ENCODE data around the gene CD52. TPM values are rescaled to one million over a fixed set of nuclear protein-coding genes. Genes with fewer than 3 reads are reported as not detected.

Gene CD52
- total RNA-seq, 1 experiment from 2014 or later = 2.0 TPM

GRCh38 chr1:26283871-26284596, 33.7 kb upstream of the CD52 start:
- RAD21 ChIA-PET (ENCODE audit: low non-redundant PET in 1 of 2, low total read pairs in 2 of 2, uncharacterized antibody in 2 of 2, unreplicated experiment in 2 of 2) = interaction anchor here (1.3 to 2.1 kb wide), 4 partner anchors 38 to 108 kb away, joined by 4 to 11 read pairs (median 4); no protein-coding TSS in a partner anchor
- Histone ChIP-seq H3K9me2 (ENCODE audit: insufficient read depth) (no peaks in the 10 kb centered on the region), H3K4me3 (replicated peaks in 1 of 2; ENCODE audit: low read depth in 1 of 2, low read length in 2 of 2) (peak overlapping the region in 1 of 2 experiments; percentile 31; a peak in 2 of 4 replicates), H3K27ac (ENCODE audit: low read depth, low read length) (peak overlapping the region; percentile 58), H3K36me3 (ENCODE audit: control insufficient read depth in 1 of 2, insufficient read depth in 2 of 2, low read length in 2 of 2) (no peaks in the 10 kb centered on the region; a peak in 1 of 4 replicates), H3K4me2 (ENCODE audit: low read length) (peak overlapping the region; percentile 79), H2AFZ (ENCODE audit: low read depth, low read length, poor library complexity, severe bottlenecking) (no peak overlapping the region), H3K27me3 (ENCODE audit: insufficient read depth, low read length) (no peaks in the 10 kb centered on the region), H3K79me2 (ENCODE audit: insufficient read depth, low read length) (peaks cover 16% of the 10 kb centered on the region), H3K4me1 (ENCODE audit: control insufficient read depth in 1 of 2, insufficient read depth in 2 of 2, low read length in 2 of 2) (peaks cover 29 to 74% of the 10 kb centered on the region in 2 experiments), H3K9me3 (ENCODE audit: control insufficient read depth in 1 of 2, insufficient read depth in 1 of 2, low read depth in 1 of 2, low read length in 2 of 2) (no peaks in the 10 kb centered on the region), H3K9ac (ENCODE audit: low read length) (peak overlapping the region; percentile 50), H4K20me1 (ENCODE audit: insufficient read depth) (no peaks in the 10 kb centered on the region)
- POLR2A ChIA-PET = interaction anchor here (0.6 to 1.5 kb wide), 2 partner anchors 39 to 67 kb away, joined by 3 to 4 read pairs; no protein-coding TSS in a partner anchor
- ATAC-seq (no peak), DNase-seq (ENCODE audit: low read depth, low spot score) (no peak)
- CTCF ChIA-PET = interaction anchor here (0.7 to 4.3 kb wide), 17 partner anchors 8 to 388 kb away, joined by 3 to 50 read pairs (median 11); partner anchors contain the start of gene CEP85
- intact Hi-C loops (cut with micrococcal nuclease) = loop anchor here (2.0 kb wide), 1 partner anchor 133 kb away; no protein-coding TSS in a partner anchor
- TF ChIP-seq POLR2AphosphoS5 (IDR thresholded peaks at IDR 0.05; ENCODE audit: low read depth, low read length) = 0 out of 2 replicates have a peak, but pooled peaks have one; percentile 8
- no peak for TF ChIP-seq RAD21 (IDR thresholded peaks at IDR 0.05; ENCODE audit: low read depth)
- BruUV-seq (replicated peaks) = no TSS peak

DNA sequence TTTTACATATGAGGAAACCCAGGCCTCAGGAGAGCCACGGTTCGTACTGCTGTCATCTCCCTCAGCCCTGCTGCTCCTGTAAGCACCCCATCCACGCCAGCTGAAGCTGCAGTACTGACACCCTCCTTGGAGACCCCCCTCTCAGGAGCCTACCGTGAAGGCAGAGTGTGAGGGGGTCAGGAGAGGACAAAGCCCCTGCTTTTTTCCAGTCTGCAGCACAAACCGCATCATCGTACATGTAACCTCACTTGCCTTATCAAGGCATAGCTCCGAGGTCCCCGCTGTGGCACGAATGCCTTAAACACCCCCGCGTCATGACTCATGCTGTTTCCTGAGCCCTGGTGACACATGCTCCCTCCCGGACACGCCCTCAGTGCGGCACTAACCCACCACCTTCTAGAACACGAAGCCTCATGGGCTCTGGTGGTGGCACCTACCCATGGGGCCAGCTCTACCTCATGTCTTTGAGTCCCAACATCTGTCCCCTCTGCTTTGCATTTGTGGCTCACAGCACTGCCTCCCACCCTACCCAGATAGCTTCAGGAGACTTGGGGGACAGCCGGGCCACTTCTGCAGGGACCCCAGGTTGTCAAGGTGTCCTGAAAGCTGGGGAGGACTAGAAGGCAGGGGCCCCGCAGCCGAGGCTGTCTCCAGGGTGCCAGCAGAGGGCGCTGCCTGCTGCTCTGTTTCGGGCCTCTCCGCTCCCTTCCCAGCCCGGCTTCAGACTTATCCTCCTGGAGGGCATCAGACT, 33.0 kb upstream of the CD52 start:
- H3K79me2 ChIP-seq (ENCODE audit: insufficient read depth, low read length) = peaks cover 16% of the 10 kb centered on the region
- POLR2A ChIA-PET = interaction anchor here (1.4 to 1.5 kb wide), 2 partner anchors 9 to 38 kb away, joined by 4 read pairs; no protein-coding TSS in a partner anchor
- H3K4me3 ChIP-seq (replicated peaks in 1 of 2; ENCODE audit: low read depth in 1 of 2, low read length in 2 of 2) = peak overlapping the region in 1 of 2 experiments; percentile 31; a peak in 2 of 4 replicates
- intact Hi-C loops (cut with micrococcal nuclease) = loop anchor here (1.0 to 2.0 kb wide), 4 partner anchors 37 to 132 kb away; no protein-coding TSS in a partner anchor
- BruUV-seq (replicated peaks) = no TSS peak
- H3K27ac ChIP-seq (ENCODE audit: low read depth, low read length) = peak overlapping the region; percentile 58
- ATAC-seq (peak; percentile 68), DNase-seq (ENCODE audit: low read depth, low spot score) (peak; percentile 91)
- TF ChIP-seq POLR2AphosphoS5 (IDR thresholded peaks at IDR 0.05; ENCODE audit: low read depth, low read length) = peak; percentile 71
- no peak for TF ChIP-seq RAD21 (IDR thresholded peaks at IDR 0.05; ENCODE audit: low read depth)
- TF ChIP-seq, protein P1, sequence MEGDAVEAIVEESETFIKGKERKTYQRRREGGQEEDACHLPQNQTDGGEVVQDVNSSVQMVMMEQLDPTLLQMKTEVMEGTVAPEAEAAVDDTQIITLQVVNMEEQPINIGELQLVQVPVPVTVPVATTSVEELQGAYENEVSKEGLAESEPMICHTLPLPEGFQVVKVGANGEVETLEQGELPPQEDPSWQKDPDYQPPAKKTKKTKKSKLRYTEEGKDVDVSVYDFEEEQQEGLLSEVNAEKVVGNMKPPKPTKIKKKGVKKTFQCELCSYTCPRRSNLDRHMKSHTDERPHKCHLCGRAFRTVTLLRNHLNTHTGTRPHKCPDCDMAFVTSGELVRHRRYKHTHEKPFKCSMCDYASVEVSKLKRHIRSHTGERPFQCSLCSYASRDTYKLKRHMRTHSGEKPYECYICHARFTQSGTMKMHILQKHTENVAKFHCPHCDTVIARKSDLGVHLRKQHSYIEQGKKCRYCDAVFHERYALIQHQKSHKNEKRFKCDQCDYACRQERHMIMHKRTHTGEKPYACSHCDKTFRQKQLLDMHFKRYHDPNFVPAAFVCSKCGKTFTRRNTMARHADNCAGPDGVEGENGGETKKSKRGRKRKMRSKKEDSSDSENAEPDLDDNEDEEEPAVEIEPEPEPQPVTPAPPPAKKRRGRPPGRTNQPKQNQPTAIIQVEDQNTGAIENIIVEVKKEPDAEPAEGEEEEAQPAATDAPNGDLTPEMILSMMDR (IDR thresholded peaks at IDR 0.05 in 2 of 3, conservative IDR thresholded peaks at IDR 0.05 in 1 of 3; ENCODE audit: borderline replicate concordance in 1 of 3, insufficient read depth in 1 of 3, low read depth in 2 of 3, low read length in 2 of 3) = peak in 2 of 3 experiments; percentile 87; a peak in 4 of 6 replicates
- peak overlapping the region; percentile 79 for H3K4me2 ChIP-seq (ENCODE audit: low read length)
- no peaks in the 10 kb centered on the region for H4K20me1 ChIP-seq (ENCODE audit: insufficient read depth)
- RAD21 ChIA-PET (ENCODE audit: low non-redundant PET in 1 of 2, low total read pairs in 2 of 2, uncharacterized antibody in 2 of 2, unreplicated experiment in 2 of 2) = interaction anchor here (1.2 to 2.1 kb wide), 7 partner anchors 37 to 132 kb away, joined by 3 to 11 read pairs (median 4); no protein-coding TSS in a partner anchor
- H3K9ac ChIP-seq (ENCODE audit: low read length) = peak overlapping the region; percentile 50
- CTCF ChIA-PET = interaction anchor here (0.6 to 4.3 kb wide), 23 partner anchors 9 to 389 kb away, joined by 3 to 50 read pairs (median 7); partner anchors contain the start of genes CD52, CEP85 and HMGN2
- H3K9me2 ChIP-seq (ENCODE audit: insufficient read depth) = no peaks in the 10 kb centered on the region
- no peak overlapping the region for H2AFZ ChIP-seq (ENCODE audit: low read depth, low read length, poor library complexity, severe bottlenecking)
- no peaks in the 10 kb centered on the region; a peak in 1 of 4 replicates for H3K36me3 ChIP-seq (ENCODE audit: control insufficient read depth in 1 of 2, insufficient read depth in 2 of 2, low read length in 2 of 2)
- no peaks in the 10 kb centered on the region for H3K9me3 ChIP-seq (ENCODE audit: control insufficient read depth in 1 of 2, insufficient read depth in 1 of 2, low read depth in 1 of 2, low read length in 2 of 2)
- peaks cover 25 to 67% of the 10 kb centered on the region in 2 experiments for H3K4me1 ChIP-seq (ENCODE audit: control insufficient read depth in 1 of 2, insufficient read depth in 2 of 2, low read length in 2 of 2)
- no peaks in the 10 kb centered on the region for H3K27me3 ChIP-seq (ENCODE audit: insufficient read depth, low read length)
